Measurements from ENCODE around the gene GBGT1. TPM values are rescaled to one million over a fixed set of nuclear protein-coding genes. Genes with fewer than 3 reads are reported as not detected.
"Not testable (repeated sequence)": the region's sequence is repeated elsewhere in the genome, so short reads cannot be mapped to it uniquely, and the experiment has no call there.

Gene GBGT1
- total RNA-seq, 1 donor from 2014 or later, result 10.0 TPM

- H3K4me3 ChIP-seq (ENCODE audit: low read depth, low read length), result no peak overlapping the region
- TF ChIP-seq, protein P1, sequence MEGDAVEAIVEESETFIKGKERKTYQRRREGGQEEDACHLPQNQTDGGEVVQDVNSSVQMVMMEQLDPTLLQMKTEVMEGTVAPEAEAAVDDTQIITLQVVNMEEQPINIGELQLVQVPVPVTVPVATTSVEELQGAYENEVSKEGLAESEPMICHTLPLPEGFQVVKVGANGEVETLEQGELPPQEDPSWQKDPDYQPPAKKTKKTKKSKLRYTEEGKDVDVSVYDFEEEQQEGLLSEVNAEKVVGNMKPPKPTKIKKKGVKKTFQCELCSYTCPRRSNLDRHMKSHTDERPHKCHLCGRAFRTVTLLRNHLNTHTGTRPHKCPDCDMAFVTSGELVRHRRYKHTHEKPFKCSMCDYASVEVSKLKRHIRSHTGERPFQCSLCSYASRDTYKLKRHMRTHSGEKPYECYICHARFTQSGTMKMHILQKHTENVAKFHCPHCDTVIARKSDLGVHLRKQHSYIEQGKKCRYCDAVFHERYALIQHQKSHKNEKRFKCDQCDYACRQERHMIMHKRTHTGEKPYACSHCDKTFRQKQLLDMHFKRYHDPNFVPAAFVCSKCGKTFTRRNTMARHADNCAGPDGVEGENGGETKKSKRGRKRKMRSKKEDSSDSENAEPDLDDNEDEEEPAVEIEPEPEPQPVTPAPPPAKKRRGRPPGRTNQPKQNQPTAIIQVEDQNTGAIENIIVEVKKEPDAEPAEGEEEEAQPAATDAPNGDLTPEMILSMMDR (conservative IDR thresholded peaks at IDR 0.05; ENCODE audit: low read depth, low read length), result no peak
- DNase-seq (ENCODE audit: low read depth), result no peak
Observed at GRCh38 chr9:133180953-133181352, 17.2 kb upstream of the GBGT1 start.

- H3K4me3 ChIP-seq (ENCODE audit: low read depth, low read length), result no peak overlapping the region
- no peak for DNase-seq (ENCODE audit: low read depth)
- TF ChIP-seq, protein P1 (conservative IDR thresholded peaks at IDR 0.05; ENCODE audit: low read depth, low read length), result no peak
Observed at GRCh38 chr9:133173056-133173455, 9.3 kb upstream of the GBGT1 start.

DNA sequence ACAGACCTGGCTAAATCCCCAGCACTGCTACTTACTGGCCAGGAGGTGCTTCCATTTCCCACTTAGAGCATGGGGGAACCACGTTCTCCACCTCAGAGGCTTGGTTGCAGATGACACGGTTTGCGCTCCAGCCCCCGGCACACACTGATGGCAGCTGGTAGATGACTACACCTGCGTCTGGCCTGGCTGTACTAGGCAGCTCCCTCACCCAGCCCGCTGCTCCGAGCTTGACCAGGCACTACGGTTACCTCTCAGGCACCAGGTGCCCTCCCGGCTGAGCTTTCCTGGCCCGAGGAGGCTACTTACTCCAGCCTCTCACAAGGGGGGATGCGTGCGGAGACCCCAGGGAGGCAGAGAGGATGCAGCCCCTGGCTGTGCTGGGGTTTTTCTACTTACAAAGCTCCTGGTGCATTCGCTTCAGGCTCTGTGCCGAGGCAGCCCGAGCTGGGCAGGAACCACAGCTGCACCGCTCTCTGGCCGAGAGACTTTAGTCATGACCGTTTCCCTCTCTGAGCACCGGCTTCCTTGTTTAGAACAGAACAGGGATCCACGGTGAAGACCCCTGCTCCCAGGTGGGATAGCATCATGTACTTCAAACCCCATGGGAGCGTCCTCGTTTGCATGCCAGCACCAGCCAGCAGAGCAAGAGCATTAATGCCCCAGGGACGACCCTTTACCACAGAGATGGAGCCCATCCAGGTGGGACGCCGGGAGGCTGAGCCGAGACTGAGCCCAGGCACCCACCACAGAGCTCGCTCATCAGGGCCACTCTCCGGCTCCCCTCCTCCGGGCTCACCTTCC lies 7.6 kb upstream of the GBGT1 start:
- H3K4me3 ChIP-seq (ENCODE audit: low read depth, low read length), result no peak overlapping the region
- DNase-seq (ENCODE audit: low read depth), result no peak
- TF ChIP-seq, protein P1 (conservative IDR thresholded peaks at IDR 0.05; ENCODE audit: low read depth, low read length), result no peak

DNA sequence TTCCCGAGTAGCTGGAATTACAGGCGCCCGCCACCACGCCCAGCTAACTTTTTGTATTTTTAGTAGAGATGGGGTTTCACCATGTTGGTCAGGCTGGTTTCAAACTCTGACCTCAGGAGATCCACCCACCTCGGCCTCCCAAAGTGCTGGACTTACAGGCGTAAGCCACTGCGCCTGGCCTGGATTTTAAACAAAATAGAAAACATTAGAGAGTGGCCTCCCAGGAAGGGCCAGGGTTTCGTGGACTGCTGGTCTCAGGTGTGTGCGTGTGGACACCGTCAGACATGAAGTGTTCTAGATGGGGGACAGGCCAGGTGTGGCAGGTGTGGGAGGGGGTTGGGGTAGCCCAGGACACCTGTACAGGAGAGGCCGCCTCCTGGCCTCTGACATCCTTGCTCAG lies 7.0 kb upstream of the GBGT1 start:
- DNase-seq (ENCODE audit: low read depth), result no peak
- H3K4me3 ChIP-seq (ENCODE audit: low read depth, low read length), result no peak overlapping the region
- TF ChIP-seq, protein P1 (conservative IDR thresholded peaks at IDR 0.05; ENCODE audit: low read depth, low read length), result no peak

DNA sequence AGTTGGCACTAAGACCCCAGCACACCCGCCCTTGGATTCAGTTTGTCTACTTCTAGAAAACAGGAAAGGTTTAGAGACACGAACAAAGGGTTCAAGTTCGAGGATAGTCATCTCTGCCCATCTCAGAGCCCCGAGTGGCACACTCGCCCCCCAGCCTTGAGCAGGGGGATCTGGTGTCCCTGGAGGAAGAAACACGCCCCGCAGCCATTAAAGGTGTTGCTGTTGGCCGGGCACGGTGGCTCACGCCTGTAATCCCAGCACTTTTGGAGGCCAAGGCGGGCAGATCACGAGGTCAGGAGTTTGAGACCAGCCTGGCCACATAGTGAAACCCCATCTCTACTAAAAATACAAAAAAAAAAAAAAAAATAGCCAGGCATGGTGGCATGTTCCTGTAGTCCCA lies 6.0 kb upstream of the GBGT1 start:
- not testable (repeated sequence) for DNase-seq (ENCODE audit: low read depth); H3K4me3 ChIP-seq (ENCODE audit: low read depth, low read length)

- TF ChIP-seq, protein P1 (conservative IDR thresholded peaks at IDR 0.05; ENCODE audit: low read depth, low read length), result no peak
- no peak for DNase-seq (ENCODE audit: low read depth)
- H3K4me3 ChIP-seq (ENCODE audit: low read depth, low read length), result no peak overlapping the region
Observed at GRCh38 chr9:133169102-133169501, 5.4 kb upstream of the GBGT1 start.

- DNase-seq (ENCODE audit: low read depth), result no peak
- no peak overlapping the region for H3K4me3 ChIP-seq (ENCODE audit: low read depth, low read length)
- TF ChIP-seq, protein P1 (conservative IDR thresholded peaks at IDR 0.05; ENCODE audit: low read depth, low read length), result no peak
Observed at GRCh38 chr9:133168432-133168831, 4.7 kb upstream of the GBGT1 start.

Measured in epithelial cell of proximal tubule (primary cell).